ENCODE results near the gene GLI3.

Gene GLI3

GRCh38 chr7:42222125-42222524, 14.9 kb downstream of the GLI3 start:
- H3K9me3 ChIP-seq (ENCODE audit: insufficient read depth, low read depth, low read length): no peaks in the 10 kb centered on the region
- H3K4me2 ChIP-seq (ENCODE audit: low read depth, low read length, poor library complexity, severe bottlenecking): peak overlapping the region; percentile 19
- H3F3A ChIP-seq (ENCODE audit: low read depth): no peaks in the 10 kb centered on the region
- H3K4me3 ChIP-seq (ENCODE audit: low read length, poor library complexity, severe bottlenecking): no peak overlapping the region
- no peaks in the 10 kb centered on the region for H3K36me3 ChIP-seq (ENCODE audit: insufficient read depth, low read length)
- H3K79me2 ChIP-seq (ENCODE audit: insufficient read depth, low read length): no peaks in the 10 kb centered on the region
- no peak overlapping the region for H3K9ac ChIP-seq (ENCODE audit: low read depth, low read length, poor library complexity, severe bottlenecking)
- H3K4me1 ChIP-seq (ENCODE audit: insufficient read depth, low read length, poor library complexity, severe bottlenecking): peaks cover 27% of the 10 kb centered on the region
- H3K27me3 ChIP-seq (ENCODE audit: insufficient read depth, low read length, poor library complexity, severe bottlenecking): no peaks in the 10 kb centered on the region
- H4K20me1 ChIP-seq (ENCODE audit: insufficient read depth, low read length, poor library complexity, severe bottlenecking): no peaks in the 10 kb centered on the region
- no peaks in the 10 kb centered on the region for H3K9me2 ChIP-seq (replicated peaks; ENCODE audit: low read depth, low read length)
- H2AFZ ChIP-seq (ENCODE audit: low read length): peak overlapping the region; percentile 42; the same call in 1 of the 2 replicates
- TF ChIP-seq EZH2phosphoT487 (IDR thresholded peaks at IDR 0.05; ENCODE audit: borderline replicate concordance): no peak
- TF ChIP-seq CTCF (conservative IDR thresholded peaks at IDR 0.05; ENCODE audit: low read length): no peak

DNA sequence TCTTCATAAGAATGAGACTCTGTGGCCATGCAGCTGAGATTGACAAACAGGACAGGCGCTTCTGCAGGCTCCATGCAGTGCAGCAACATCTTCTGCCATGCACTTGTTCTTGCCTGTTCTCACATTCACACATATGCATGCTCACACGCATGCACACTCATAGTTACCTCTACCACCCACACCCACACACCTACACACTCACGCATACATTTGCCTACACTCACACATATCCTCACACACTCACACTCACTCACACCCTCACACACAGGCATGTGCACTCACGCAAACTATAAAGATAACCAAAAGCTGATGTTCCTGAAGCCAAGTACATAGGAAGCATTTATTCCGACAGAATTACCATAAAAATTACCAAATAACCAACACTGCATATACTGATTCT, 15.7 kb downstream of the GLI3 start:
- Histone ChIP-seq H4K20me1 (ENCODE audit: insufficient read depth, low read length, poor library complexity, severe bottlenecking) (no peaks in the 10 kb centered on the region), H3K4me1 (ENCODE audit: insufficient read depth, low read length, poor library complexity, severe bottlenecking) (peaks cover 19% of the 10 kb centered on the region), H3K79me2 (ENCODE audit: insufficient read depth, low read length) (no peaks in the 10 kb centered on the region), H3K4me2 (ENCODE audit: low read depth, low read length, poor library complexity, severe bottlenecking) (no peak overlapping the region), H3K9me2 (replicated peaks; ENCODE audit: low read depth, low read length) (no peaks in the 10 kb centered on the region), H3K9me3 (ENCODE audit: insufficient read depth, low read depth, low read length) (no peaks in the 10 kb centered on the region), H2AFZ (ENCODE audit: low read length) (no peak overlapping the region), H3K4me3 (ENCODE audit: low read length, poor library complexity, severe bottlenecking) (no peak overlapping the region), H3K36me3 (ENCODE audit: insufficient read depth, low read length) (no peaks in the 10 kb centered on the region), H3K27me3 (ENCODE audit: insufficient read depth, low read length, poor library complexity, severe bottlenecking) (no peaks in the 10 kb centered on the region), H3K9ac (ENCODE audit: low read depth, low read length, poor library complexity, severe bottlenecking) (no peak overlapping the region), H3F3A (ENCODE audit: low read depth) (no peaks in the 10 kb centered on the region)
- TF ChIP-seq EZH2phosphoT487 (IDR thresholded peaks at IDR 0.05; ENCODE audit: borderline replicate concordance) (no peak), CTCF (conservative IDR thresholded peaks at IDR 0.05; ENCODE audit: low read length) (no peak)

- no peaks in the 10 kb centered on the region for H3F3A ChIP-seq (ENCODE audit: low read depth)
- no peaks in the 10 kb centered on the region for H3K79me2 ChIP-seq (ENCODE audit: insufficient read depth, low read length)
- H3K9ac ChIP-seq (ENCODE audit: low read depth, low read length, poor library complexity, severe bottlenecking): no peak overlapping the region
- H3K9me3 ChIP-seq (ENCODE audit: insufficient read depth, low read depth, low read length): no peaks in the 10 kb centered on the region
- no peaks in the 10 kb centered on the region for H3K36me3 ChIP-seq (ENCODE audit: insufficient read depth, low read length)
- TF ChIP-seq EZH2phosphoT487 (IDR thresholded peaks at IDR 0.05; ENCODE audit: borderline replicate concordance) (no peak), CTCF (conservative IDR thresholded peaks at IDR 0.05; ENCODE audit: low read length) (no peak)
- H4K20me1 ChIP-seq (ENCODE audit: insufficient read depth, low read length, poor library complexity, severe bottlenecking): no peaks in the 10 kb centered on the region
- H3K4me3 ChIP-seq (ENCODE audit: low read length, poor library complexity, severe bottlenecking): no peak overlapping the region
- H3K27me3 ChIP-seq (ENCODE audit: insufficient read depth, low read length, poor library complexity, severe bottlenecking): no peaks in the 10 kb centered on the region
- no peaks in the 10 kb centered on the region for H3K9me2 ChIP-seq (replicated peaks; ENCODE audit: low read depth, low read length)
- no peak overlapping the region for H3K4me2 ChIP-seq (ENCODE audit: low read depth, low read length, poor library complexity, severe bottlenecking)
- H2AFZ ChIP-seq (ENCODE audit: low read length): no peak overlapping the region
- peaks cover 11% of the 10 kb centered on the region for H3K4me1 ChIP-seq (ENCODE audit: insufficient read depth, low read length, poor library complexity, severe bottlenecking)
Measured at GRCh38 chr7:42219447-42219846, 17.6 kb downstream of the GLI3 start.

Data from Loucy (cell line).